NCI-H1417 (cell line): ENCODE results near the gene SHROOM3.
"Not testable (repeated sequence)": the region's sequence is repeated elsewhere in the genome, so short reads cannot be mapped to it uniquely, and the experiment has no call there.

Source experiments
- DNase-seq, 3 experiments: peaks; one replicate each; lab custom pipeline; 2025; lab: John Stamatoyannopoulos, UW

The SHROOM3 gene

GRCh38 chr4:76445911-76446310 lies 10.9 kb downstream of the SHROOM3 start:
- no peak for DNase-seq

DNA sequence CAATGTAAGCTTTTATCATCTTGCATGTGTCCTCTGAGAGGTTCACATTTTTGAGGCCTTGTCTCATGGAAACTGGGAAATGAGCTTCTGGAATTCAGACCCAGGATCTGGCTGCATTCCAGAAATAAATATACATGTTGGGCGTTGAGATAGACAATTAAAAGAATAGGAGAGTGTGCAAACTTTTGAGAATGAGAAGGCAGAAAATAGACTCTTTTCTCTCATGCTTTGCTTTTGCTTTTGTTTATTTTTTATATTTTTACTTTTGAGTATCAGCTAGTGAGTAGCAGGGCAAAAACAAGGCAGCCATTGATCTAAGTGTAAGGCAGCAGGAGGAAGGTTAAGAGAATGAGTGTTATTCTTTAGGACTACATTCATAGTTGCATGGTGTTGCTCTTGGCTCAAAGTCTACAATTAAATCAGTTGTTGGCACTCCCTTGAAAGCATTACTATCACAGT lies 12.4 kb downstream of the SHROOM3 start:
- no peak for DNase-seq

GRCh38 chr4:76448211-76448610 lies 13.2 kb downstream of the SHROOM3 start:
- DNase-seq: no peak

DNA sequence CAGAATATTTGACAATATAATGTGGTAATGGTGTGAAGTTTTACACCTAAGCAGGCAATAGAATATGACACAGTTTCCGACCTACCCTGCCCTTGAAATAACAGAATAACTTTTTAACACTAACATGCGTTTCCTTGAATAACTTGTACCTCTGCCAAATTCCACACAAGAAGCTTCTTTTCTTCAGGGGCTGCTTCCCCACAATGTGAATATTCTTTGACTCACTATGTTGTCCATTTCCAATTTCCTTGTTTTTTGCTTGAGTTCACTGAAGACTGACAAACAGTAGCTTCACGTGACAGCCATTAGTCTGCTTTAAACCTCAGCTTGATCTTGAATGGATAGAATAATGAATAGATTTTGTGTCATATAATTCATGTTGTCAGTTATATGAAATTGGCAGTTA lies 14.3 kb downstream of the SHROOM3 start:
- no peak for DNase-seq

DNA sequence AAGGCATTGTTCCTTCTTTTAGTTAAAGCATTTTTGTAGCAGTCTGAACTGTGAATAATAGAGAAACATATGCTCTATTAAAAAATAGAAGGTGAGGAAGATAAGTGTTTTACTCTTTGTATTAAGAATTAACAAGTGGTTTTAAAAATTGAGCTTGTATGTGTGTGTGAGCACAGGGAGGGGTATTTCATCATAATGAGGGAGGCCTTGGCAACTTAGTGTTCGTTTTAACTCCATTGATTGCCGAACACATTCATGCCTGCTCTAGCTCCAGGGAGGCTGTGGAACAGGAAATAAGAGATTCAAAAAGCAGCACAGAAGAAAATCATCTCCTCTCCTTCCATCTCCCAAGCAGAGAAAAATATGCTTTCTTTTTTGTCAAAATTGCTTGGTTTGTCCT lies 14.8 kb downstream of the SHROOM3 start:
- DNase-seq: peak in 1 of 3 experiments; percentile 20

- no peak for DNase-seq
Observed at GRCh38 chr4:76453232-76453631, 18.2 kb downstream of the SHROOM3 start.

DNA sequence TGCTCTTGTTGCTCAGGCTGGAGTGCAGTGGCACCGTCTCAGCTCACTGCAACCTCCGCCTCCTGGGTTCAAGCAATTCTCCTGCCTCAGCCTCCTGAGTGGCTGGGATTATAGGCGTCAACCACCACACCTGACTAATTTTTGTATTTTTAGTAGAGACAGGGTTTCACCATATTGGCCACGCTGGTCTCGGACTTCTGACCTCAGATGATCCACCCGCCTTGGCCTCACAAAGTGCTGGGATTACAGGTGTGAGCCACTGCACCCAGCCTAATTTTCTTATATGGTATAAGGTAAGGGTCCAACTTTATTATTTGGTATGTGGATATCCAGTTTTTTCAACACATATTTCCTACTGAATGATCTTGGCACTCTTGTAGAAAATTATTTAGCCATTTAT lies 19.0 kb downstream of the SHROOM3 start:
- not testable (repeated sequence) for DNase-seq

DNA sequence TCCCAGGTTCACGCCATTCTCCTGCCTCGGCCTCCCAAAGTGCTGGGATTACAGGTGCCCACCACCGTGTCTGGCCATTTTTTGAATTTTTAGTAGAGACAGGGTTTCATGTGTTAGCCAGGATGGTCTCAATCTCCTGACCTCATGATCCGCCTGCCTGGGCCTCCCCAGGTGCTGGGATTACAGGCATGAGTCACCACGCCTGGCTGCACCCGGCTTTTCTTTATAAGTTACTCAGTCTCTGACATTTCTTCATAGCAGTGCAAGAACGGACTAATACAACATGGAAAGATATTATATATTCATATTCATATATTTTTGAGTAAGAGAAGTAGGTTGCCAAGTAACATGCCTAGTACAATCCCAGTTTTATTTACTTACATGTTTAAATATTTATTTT lies 22.9 kb downstream of the SHROOM3 start:
- DNase-seq: no peak

- DNase-seq: no peak
Observed at GRCh38 chr4:76458297-76458696, 23.3 kb downstream of the SHROOM3 start.

DNA sequence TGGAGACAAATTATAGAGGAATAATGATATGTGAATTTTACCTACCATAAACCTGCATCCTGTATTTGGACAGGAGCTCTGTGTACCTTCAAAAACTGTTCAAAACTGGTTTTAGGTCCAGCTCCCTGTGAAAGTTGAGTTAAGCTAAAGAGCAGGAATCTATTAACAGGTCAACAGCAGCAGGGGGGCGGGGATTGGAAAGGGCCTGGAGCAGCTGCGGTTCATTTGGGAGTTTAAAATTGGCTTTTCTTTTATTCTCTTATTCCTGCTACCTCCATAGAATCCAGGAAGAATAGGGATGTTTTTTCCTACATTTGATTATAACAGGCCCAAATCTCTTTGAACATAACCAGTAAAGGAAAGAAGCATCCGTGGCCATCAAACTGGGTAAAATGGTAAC lies 23.8 kb downstream of the SHROOM3 start:
- DNase-seq: peak in 1 of 3 experiments; percentile 10

- no peak for DNase-seq
Observed at GRCh38 chr4:76459291-76459723, 24.3 kb downstream of the SHROOM3 start.

- no peak for DNase-seq
Observed at GRCh38 chr4:76463568-76463967, 28.5 kb downstream of the SHROOM3 start.

DNA sequence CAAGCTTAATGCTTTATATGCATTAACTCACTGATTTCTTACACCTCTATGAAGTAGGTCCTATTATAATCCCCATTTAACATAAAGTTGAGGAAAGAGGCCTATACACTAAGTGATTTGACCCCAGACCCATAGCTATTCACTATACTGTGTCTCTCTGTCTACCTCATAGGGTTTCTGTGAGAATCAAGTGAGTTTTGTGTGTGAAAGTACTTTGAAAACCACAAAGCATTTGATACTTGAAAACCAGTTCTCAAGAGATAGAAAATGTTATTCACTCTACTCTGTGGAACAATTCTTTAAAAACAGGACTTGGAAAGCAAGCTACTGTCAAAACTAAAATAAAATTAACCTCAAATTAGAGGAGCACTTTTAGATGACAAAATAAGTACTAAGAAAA lies 35.0 kb downstream of the SHROOM3 start:
- no peak for DNase-seq

GRCh38 chr4:76470532-76470931 lies 35.5 kb downstream of the SHROOM3 start:
- peak in 1 of 3 experiments; percentile 31 for DNase-seq

DNA sequence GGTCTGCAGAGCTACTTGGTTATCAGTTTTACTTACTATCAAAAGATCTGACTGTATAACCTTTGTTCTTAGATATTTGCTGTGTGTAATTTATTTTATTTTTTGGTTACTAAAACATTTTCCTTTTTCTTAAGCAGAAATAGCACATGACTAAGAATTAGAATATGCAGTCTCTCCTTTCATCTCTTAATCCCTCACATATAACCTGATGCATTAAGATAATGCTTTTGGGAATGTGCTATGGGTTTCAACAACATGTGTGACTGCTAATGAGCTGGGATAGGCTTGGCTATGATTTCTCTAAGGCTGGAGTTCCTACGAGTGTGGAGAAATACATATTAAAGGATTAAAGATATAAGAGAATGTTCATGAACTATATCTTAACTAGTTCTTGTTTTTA lies 41.5 kb downstream of the SHROOM3 start:
- DNase-seq: no peak

DNA sequence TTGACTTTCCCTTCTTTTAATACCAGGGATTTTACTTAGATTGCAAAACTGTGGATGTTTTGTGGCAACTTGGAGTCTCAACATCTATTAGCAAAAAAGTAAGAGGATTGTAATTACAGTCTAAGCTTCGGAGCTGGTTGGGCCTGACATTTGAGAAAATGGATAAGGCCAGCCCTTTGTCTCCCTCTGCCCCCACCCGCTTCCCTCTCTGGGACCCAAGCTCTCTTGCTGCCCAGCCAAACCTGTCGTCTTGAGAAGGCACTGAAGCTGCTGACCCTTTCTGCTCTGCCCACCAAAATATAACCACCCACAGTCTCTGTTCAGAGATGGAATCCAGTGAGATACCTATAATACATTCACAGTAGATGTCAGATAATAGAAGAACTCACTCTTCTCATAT lies 49.6 kb downstream of the SHROOM3 start:
- DNase-seq: no peak

DNA sequence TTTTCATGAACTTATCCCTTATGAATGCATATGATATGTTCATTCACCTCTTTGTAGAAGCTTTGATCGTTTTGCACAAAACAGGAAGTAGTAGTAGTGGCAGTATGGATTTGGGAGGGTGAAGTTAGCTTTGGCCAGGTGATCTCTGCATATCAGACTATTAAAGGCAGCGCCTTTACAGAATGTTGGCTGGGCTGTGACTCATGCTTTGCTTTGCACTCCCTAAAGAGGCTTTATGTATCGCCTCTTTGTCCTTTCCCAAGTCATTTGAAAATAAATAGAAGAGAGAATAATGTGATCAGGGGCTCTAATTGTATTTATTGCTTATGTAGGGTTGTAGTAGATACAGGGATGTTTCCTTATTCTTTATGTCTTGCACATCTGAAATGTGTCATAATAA lies 50.4 kb downstream of the SHROOM3 start:
- peak in 2 of 3 experiments; percentile 9 to 36 for DNase-seq

DNA sequence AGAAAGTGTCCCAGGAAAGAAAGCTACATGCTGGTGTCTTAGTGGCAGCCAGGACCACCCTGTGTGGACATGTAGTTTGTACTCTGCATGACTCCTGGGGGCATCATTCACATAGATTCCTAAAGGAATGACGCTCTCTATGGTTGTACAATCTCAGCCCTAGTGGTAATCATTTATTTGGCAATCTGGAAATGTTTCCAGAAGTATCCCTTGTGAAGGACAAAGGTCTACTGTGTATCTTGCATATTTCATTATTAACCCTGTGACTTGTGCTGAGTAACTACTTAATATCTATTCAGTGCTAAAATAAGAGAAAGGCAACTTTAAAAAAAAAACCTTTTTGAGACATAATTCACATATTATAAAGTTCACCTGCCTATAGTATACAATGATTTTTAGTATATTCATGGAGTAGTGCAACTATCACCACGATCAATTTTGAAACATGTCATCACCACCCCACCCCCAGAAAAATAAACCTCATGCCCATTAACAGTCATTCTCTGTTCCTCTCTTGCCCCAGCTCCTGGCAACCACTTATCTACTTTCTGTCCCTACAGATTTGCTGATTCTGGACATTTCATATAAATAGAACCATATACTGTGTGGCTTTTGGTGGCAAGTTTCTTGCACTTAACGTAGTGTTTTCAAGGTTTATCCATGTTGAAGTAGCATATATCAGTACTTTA lies 51.7 kb downstream of the SHROOM3 start:
- no peak for DNase-seq

DNA sequence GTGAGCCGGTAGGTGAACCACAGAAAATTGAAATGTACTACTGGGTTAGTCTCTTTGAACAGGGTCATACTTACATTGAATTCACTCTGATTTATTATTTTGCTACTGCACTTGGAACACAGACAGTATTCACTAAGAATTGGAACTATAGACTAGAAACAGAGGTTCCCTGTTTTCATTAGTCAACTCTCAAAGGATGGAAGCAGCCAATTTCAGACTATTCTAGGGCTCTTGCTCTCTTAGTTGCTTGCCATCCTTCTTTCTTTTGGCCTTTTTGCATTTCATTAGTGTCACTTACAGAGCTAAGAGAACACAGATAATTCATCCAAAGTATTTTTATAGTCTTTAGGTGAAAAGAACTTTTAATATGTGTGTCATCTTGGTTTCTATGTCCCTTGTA lies 52.6 kb downstream of the SHROOM3 start:
- no peak for DNase-seq

DNA sequence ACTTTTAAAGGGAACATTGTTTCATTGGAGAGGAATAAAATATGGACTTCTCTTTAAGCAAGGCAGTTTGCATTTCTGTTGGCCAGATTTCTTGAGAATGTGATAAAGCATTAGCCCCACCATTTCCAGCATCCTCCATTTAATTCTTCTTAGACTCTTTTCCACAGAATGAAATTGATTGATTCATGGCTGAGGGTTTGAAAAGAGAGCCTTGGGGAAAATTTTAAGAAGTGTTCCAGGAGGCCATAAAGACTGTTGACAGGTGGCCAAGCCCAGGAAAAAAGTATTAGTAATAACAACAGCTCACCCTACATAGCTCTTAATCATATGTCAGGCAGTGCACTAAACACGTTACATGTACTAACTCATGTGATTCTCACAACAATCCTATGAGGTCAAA lies 53.4 kb downstream of the SHROOM3 start:
- no peak for DNase-seq

GRCh38 chr4:76488888-76489685 lies 54.1 kb downstream of the SHROOM3 start:
- no peak for DNase-seq

GRCh38 chr4:76489686-76490161 lies 54.7 kb downstream of the SHROOM3 start:
- no peak for DNase-seq

- DNase-seq: no peak
Observed at GRCh38 chr4:76492055-76492454, 57.0 kb downstream of the SHROOM3 start.
